IPS-15b (cell line): ENCODE results near the gene MRPL4.
"Not testable (repeated sequence)": the region's sequence is repeated elsewhere in the genome, so short reads cannot be mapped to it uniquely, and the experiment has no call there.

Experiments used
- H3K27me3 ChIP-seq: one replicate; pipeline ENCODE4 v1.6.1; 2013; ENCODE audit warnings: low read length; ENCODE audit not compliant: control insufficient read depth, insufficient read depth
- H3K36me3 ChIP-seq: one replicate; pipeline ENCODE4 v1.6.1; 2013; ENCODE audit warnings: low read length; ENCODE audit not compliant: control insufficient read depth, insufficient read depth
- H3K4me1 ChIP-seq: one replicate; pipeline ENCODE4 v1.6.1; 2013; ENCODE audit warnings: mild to moderate bottlenecking, low read length; ENCODE audit not compliant: control insufficient read depth, insufficient read depth
- H3K4me3 ChIP-seq: one replicate; pipeline ENCODE4 v1.5.1; 2013; ENCODE audit warnings: low read depth, low read length
- H3K9ac ChIP-seq: one replicate; pipeline ENCODE4 v1.6.1; 2013; ENCODE audit warnings: low read depth, mild to moderate bottlenecking, low read length
- H3K9me3 ChIP-seq: one replicate; pipeline ENCODE4 v1.6.1; 2013; ENCODE audit warnings: mild to moderate bottlenecking, low read length; ENCODE audit not compliant: control insufficient read depth, insufficient read depth

The MRPL4 gene

DNA sequence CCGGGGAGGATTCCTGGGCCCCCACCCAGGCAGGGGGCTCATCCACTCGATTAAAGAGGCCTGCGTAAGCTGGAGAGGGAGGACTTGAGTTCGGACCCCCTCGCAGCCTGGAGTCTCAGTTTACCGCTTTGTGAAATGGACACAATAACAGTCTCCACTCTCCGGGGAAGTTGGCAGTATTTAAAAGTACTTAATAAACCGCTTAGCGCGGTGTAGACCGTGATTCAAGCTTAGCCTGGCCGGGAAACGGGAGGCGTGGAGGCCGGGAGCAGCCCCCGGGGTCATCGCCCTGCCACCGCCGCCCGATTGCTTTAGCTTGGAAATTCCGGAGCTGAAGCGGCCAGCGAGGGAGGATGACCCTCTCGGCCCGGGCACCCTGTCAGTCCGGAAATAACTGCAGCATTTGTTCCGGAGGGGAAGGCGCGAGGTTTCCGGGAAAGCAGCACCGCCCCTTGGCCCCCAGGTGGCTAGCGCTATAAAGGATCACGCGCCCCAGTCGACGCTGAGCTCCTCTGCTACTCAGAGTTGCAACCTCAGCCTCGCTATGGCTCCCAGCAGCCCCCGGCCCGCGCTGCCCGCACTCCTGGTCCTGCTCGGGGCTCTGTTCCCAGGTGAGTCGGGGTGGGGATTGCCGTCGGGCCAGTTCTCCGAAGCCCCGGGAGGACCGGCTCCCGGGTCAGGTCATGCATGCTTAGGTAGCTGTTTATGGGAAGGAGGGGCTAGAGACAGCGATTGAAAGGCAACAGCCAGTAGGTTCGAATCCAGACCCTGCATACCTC, 18.8 kb downstream of the MRPL4 start, which contains the start of gene ICAM1:
Gene ICAM1 (plus strand): TSS at position 505 of the 779 bp plus-strand sequence. CDS start 40 bp downstream, at position 545.
- H3K4me1 ChIP-seq = peaks cover 2% of the 10 kb centered on the region

DNA sequence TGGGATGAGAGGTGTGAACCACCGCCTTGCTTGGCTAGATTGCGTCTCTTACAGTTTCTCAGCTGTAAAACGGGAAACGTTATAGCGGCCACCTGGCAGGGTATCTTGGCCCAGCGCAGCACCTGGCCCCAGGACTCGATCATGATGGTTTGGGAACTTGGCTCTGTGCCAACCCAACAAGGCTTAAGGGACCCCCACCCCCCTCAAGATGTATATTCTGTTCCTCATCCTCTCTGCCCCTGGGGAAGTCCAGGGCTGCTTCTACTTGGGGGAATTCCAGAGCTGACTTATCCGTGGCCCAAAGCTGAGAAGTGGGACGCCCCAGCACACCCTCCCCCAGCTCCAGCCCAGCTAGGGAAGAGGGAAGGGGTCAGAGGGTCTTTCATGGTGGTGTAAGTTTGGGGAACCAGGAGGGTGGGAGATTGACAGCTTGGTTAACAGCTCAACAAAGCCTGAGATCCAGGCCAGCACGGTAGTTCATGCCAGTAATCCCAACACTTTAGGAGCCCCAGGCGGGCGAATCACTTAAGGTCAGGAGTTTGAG, 19.6 kb downstream of the MRPL4 start:
- Histone ChIP-seq H3K4me1 (peaks cover 2% of the 10 kb centered on the region), H3K9me3 (no peaks in the 10 kb centered on the region), H3K4me3 (peak overlapping the region; percentile 58), H3K36me3 (no peaks in the 10 kb centered on the region), H3K9ac (no peak overlapping the region), H3K27me3 (peaks cover 37% of the 10 kb centered on the region)

More for the DNA sequence above, 18.8 kb downstream of the MRPL4 start, which contains the start of gene ICAM1:
- Histone ChIP-seq H3K36me3 (no peaks in the 10 kb centered on the region), H3K27me3 (peaks cover 37% of the 10 kb centered on the region), H3K9me3 (no peaks in the 10 kb centered on the region), H3K9ac (no peak within 1 kb of the TSS), H3K4me3 (peak within 1 kb of the TSS; percentile 58)

DNA sequence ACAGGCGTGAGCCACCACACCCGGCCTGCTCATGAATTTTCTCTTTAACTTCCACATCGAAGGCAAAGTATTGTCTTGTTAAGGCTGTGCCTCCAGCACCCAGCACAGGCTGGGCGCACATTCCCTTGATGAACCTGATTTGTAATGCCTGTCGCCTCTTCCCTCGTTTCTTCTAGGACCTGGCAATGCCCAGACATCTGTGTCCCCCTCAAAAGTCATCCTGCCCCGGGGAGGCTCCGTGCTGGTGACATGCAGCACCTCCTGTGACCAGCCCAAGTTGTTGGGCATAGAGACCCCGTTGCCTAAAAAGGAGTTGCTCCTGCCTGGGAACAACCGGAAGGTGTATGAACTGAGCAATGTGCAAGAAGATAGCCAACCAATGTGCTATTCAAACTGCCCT, 22.6 kb downstream of the MRPL4 start:
- H3K36me3 ChIP-seq = no peaks in the 10 kb centered on the region
- peaks cover 2% of the 10 kb centered on the region for H3K4me1 ChIP-seq
- no peak overlapping the region for H3K9ac ChIP-seq
- H3K27me3 ChIP-seq = peaks cover 32% of the 10 kb centered on the region
- H3K4me3 ChIP-seq = no peak overlapping the region
- no peaks in the 10 kb centered on the region for H3K9me3 ChIP-seq

DNA sequence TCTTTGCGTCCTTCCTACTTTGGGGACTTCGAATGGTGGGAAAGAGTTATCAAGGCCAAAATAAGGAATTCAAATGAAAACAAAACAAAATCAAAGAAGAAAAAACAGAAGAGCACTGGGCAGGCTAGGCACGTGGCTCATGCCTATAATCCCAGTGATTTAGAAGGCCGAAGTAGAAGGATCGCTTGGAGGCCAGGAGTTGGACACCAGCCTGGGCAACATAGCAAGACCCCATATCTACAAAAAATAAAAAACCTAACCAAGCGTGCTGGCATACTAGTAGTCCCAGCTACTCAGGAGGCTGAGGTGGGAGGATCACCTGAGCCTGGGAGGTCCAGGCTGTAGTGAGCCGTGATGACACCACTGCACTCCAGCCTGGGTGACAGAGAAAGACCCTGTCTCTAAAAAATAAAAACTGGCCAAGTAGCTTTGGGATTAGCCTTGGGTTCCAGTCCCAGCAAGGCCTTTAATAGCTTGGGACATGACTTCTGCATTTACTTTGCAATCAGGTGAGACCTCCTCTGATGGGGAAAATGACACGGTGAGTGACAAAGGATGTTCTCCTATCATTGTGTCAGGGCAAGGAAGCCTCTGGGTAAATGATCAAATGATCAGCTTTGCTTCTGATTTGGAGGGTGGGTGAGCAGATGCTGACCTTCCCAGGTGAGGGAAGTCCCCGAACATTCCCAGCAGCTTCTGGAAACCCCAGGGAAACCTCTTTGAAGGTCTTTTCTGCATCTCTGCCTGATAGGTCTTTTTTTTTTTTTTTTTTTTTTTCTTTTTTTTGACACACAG, 26.0 kb downstream of the MRPL4 start:
- Histone ChIP-seq H3K9me3 (no peaks in the 10 kb centered on the region), H3K9ac (no peak overlapping the region), H3K4me1 (no peaks in the 10 kb centered on the region), H3K27me3 (no peaks in the 10 kb centered on the region), H3K4me3 (no peak overlapping the region), H3K36me3 (no peaks in the 10 kb centered on the region)

DNA sequence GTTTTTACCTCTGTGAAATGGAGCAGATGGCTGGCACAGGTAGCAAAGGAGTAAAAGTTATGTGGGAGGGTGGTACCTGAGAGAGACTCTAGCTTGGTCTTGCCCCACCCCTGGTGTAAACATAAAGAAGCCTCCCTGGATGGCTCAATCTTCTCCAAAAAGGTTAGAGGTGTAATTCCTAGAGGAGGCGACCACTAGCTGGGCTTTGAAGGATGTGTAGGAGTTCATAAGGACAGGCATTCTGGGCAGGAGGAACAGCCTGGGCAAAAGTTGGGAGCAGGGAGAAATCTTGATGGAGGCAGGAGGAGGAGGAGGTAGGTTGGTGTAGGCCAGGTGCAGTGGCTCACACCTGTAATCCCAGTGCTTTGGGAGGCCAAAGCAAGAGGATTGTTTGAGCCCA, 26.9 kb downstream of the MRPL4 start:
- Histone ChIP-seq H3K4me1 (no peaks in the 10 kb centered on the region), H3K9ac (no peak overlapping the region), H3K36me3 (no peaks in the 10 kb centered on the region), H3K27me3 (no peaks in the 10 kb centered on the region), H3K4me3 (no peak overlapping the region), H3K9me3 (no peaks in the 10 kb centered on the region)

- H3K36me3 ChIP-seq = no peaks in the 10 kb centered on the region
- H3K9ac ChIP-seq = no peak overlapping the region
- no peaks in the 10 kb centered on the region for H3K4me1 ChIP-seq
- H3K27me3 ChIP-seq = no peaks in the 10 kb centered on the region
- no peak overlapping the region for H3K4me3 ChIP-seq
- no peaks in the 10 kb centered on the region for H3K9me3 ChIP-seq
Observed at GRCh38 chr19:10279737-10280442, 27.9 kb downstream of the MRPL4 start.

- H3K27me3 ChIP-seq = peaks cover 14% of the 10 kb centered on the region
- not testable (repeated sequence) for H3K4me3 ChIP-seq, H3K36me3 ChIP-seq, H3K9me3 ChIP-seq, H3K9ac ChIP-seq, H3K4me1 ChIP-seq
Observed at GRCh38 chr19:10282043-10282442, 30.0 kb downstream of the MRPL4 start.

DNA sequence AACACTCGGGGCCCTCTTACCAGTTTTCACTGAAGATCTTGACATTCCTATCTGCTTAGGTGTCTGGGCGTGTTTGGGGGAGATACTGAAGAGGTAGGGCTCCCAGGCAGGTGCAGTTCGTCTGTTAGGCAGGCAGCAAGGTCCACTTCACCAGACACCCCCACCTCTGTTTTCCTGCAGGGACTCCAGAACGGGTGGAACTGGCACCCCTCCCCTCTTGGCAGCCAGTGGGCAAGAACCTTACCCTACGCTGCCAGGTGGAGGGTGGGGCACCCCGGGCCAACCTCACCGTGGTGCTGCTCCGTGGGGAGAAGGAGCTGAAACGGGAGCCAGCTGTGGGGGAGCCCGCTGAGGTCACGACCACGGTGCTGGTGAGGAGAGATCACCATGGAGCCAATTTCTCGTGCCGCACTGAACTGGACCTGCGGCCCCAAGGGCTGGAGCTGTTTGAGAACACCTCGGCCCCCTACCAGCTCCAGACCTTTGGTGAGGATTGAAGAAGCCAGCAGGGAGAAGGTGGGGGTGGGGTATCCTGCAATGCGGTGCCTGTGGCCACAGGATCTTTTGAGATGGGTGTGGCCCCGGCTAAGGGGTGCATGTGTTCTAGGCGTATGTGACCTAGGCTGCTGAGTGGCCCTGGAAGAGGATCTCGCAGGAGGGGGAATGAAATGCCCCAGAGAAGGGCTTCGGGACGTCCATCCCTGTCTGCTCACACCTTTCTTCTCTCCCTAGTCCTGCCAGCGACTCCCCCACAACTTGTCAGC, 31.5 kb downstream of the MRPL4 start:
- H3K4me1 ChIP-seq = peaks cover 2% of the 10 kb centered on the region
- no peak overlapping the region for H3K4me3 ChIP-seq
- H3K9me3 ChIP-seq = no peaks in the 10 kb centered on the region
- no peak overlapping the region for H3K9ac ChIP-seq
- no peaks in the 10 kb centered on the region for H3K36me3 ChIP-seq
- H3K27me3 ChIP-seq = peaks cover 28% of the 10 kb centered on the region

GRCh38 chr19:10284065-10284959, 32.3 kb downstream of the MRPL4 start:
- H3K4me3 ChIP-seq = no peak overlapping the region
- no peak overlapping the region for H3K9ac ChIP-seq
- peaks cover 2% of the 10 kb centered on the region for H3K4me1 ChIP-seq
- H3K27me3 ChIP-seq = peaks cover 36% of the 10 kb centered on the region
- H3K9me3 ChIP-seq = no peaks in the 10 kb centered on the region
- H3K36me3 ChIP-seq = no peaks in the 10 kb centered on the region

DNA sequence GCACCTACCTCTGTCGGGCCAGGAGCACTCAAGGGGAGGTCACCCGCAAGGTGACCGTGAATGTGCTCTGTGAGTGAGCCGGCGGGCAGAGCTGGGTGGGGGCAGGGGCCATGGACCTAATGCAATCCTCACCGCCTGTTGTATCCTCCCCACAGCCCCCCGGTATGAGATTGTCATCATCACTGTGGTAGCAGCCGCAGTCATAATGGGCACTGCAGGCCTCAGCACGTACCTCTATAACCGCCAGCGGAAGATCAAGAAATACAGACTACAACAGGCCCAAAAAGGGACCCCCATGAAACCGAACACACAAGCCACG, 32.9 kb downstream of the MRPL4 start:
- Histone ChIP-seq H3K9ac (no peak overlapping the region), H3K4me3 (no peak overlapping the region), H3K9me3 (no peaks in the 10 kb centered on the region), H3K4me1 (peaks cover 2% of the 10 kb centered on the region), H3K36me3 (no peaks in the 10 kb centered on the region), H3K27me3 (peaks cover 40% of the 10 kb centered on the region)
